Lung (tissue), 12 donors: ENCODE measurements around the gene SFN. TPM values are rescaled to one million over a fixed set of nuclear protein-coding genes. Genes with fewer than 3 reads are reported as not detected.
A peak's percentile ranks its signal among the peaks of the same experiment; 100 is the strongest.

Source experiments
- ATAC-seq: fragments of 200-7000 bp; cut with Tn5 transposase; one replicate; pipeline ENCODE4 v1.9.1; 2020; ENCODE audit warnings: moderate number of reproducible peaks; ENCODE audit not compliant: insufficient read depth, low FRiP score
- DNase-seq, 3 donors: peaks; one replicate each; pipeline ENCODE4 v3.0.0-alpha.2; 2013 to 2017
- H3K27ac ChIP-seq, 2 donors: one replicate each; pipeline ENCODE4 v1.5.1; 2013; ENCODE audit warnings: mild to moderate bottlenecking in 2 of 2, moderate library complexity in 2 of 2, control low read depth in 1 of 2, inconsistent platforms in 1 of 2, low read depth in 1 of 2, low read length in 1 of 2
- H3K27me3 ChIP-seq, 3 donors: one replicate each; pipeline ENCODE4 v1.5.1; 2013; ENCODE audit warnings: low read length in 2 of 3; ENCODE audit not compliant: control insufficient read depth in 3 of 3, insufficient read depth in 3 of 3
- H3K36me3 ChIP-seq, 4 donors: one replicate each; pipeline ENCODE4 v1.5.1; 2013; ENCODE audit warnings: low read length in 4 of 4, mild to moderate bottlenecking in 1 of 4, moderate library complexity in 1 of 4; ENCODE audit not compliant: control insufficient read depth in 4 of 4, insufficient read depth in 4 of 4
- H3K4me1 ChIP-seq, 5 donors: one replicate each; pipeline ENCODE4 v1.5.1; 2013; ENCODE audit warnings: low read length in 5 of 5, mild to moderate bottlenecking in 2 of 5, moderate library complexity in 1 of 5; ENCODE audit not compliant: control insufficient read depth in 5 of 5, insufficient read depth in 5 of 5
- H3K4me3 ChIP-seq: one replicate; pipeline ENCODE4 v1.5.1; 2013; ENCODE audit warnings: mild to moderate bottlenecking, control low read depth, moderate library complexity
- H3K9ac ChIP-seq, 2 donors: one replicate each; pipeline ENCODE4 v1.5.1; 2013; ENCODE audit warnings: low read length in 2 of 2, control low read depth in 1 of 2; ENCODE audit not compliant: insufficient read depth in 1 of 2
- H3K9me3 ChIP-seq, 4 donors: one replicate each; pipeline ENCODE4 v1.5.1; 2013; ENCODE audit warnings: low read length in 3 of 4, mild to moderate bottlenecking in 1 of 4, moderate library complexity in 1 of 4; ENCODE audit not compliant: control insufficient read depth in 4 of 4, insufficient read depth in 3 of 4
- CTCF ChIP-seq: IDR thresholded peaks from 2 replicates; pipeline ENCODE4 v1.5.1; 2012; ENCODE audit warnings: mild to moderate bottlenecking; ENCODE audit errors: control extremely low read depth, extremely low read depth
- WGBS, 2 donors: extraction: QIAGEN DNeasy Blood & Tissue Kit; methylation state at CpG; one replicate each; pipeline ENCODE4 v1.1.7; 2013; 5-methylcytosine and 5-hydroxymethylcytosine counted together
- polyA plus RNA-seq, 2 donors: library from polyadenylated mRNA; stranded (reverse); fragments of 200-250 nt; gene quantifications; one replicate each; pipeline ENCODE4 v1.2.1, GENCODE V29; 2013
- total RNA-seq, 2 donors: library from RNA; depleted of rRNA in 1 of 2; stranded (reverse); fragments of >200 nt in 1 of 2; gene quantifications; one replicate each; pipeline ENCODE4 v1.2.1, GENCODE V29; 2014 to 2021
- donor health status: control.
- donor health status: control.
- donor health status: Bipolar disorder and iron deficiency.
- donor health status: healthy.
- donor health status: DM: yes; HTN: yes; CAD: no.

Gene SFN
- total and polyA plus RNA-seq, 4 donors: 1.4 to 178 (median 109) TPM

- Histone ChIP-seq H3K4me1 (peaks cover 0 to 20% (median 13%) of the 10 kb centered on the region in 5 donors), H3K9me3 (no peaks in the 10 kb centered on the region), H3K9ac (peak within 1 kb of the TSS; percentile 61 to 92), H3K4me3 (peak within 1 kb of the TSS; percentile 75), H3K36me3 (peaks cover 0 to 2% (median 2%) of the 10 kb centered on the region in 4 donors), H3K27ac (peak within 1 kb of the TSS; percentile 49 to 89), H3K27me3 (no peaks in the 10 kb centered on the region)
- peak; percentile 94 for ATAC-seq
- peak; percentile 67 to 82 (median 78) for DNase-seq
- TF ChIP-seq CTCF: peak; percentile 18
- 0 to 1% methylated on average over 54 to 107 of the region's 107 CpGs for WGBS, 2 donors
Observed at GRCh38 chr1:26826261-26827105, 36.5 kb upstream of the SFN start, which contains the start of gene ZDHHC18. TSS of gene ZDHHC18 (plus strand) at chr1:26826688. CDS start at chr1:26826805, 117 bp downstream.

GRCh38 chr1:26827106-26827604 is 35.8 kb upstream of the SFN start:
- Histone ChIP-seq H3K27me3 (no peaks in the 10 kb centered on the region), H3K27ac (peak overlapping the region; percentile 49 to 66), H3K36me3 (peaks cover 0 to 8% (median 3%) of the 10 kb centered on the region in 4 donors), H3K4me1 (peaks cover 0 to 20% (median 13%) of the 10 kb centered on the region in 5 donors), H3K9ac (peak overlapping the region in 1 of 2 donors; percentile 68), H3K9me3 (no peaks in the 10 kb centered on the region), H3K4me3 (peak overlapping the region; percentile 75)
- TF ChIP-seq CTCF: no peak
- no peak for DNase-seq
- WGBS, 2 donors: 2 to 8% methylated on average over 8 to 17 of the region's 17 CpGs
- no peak for ATAC-seq

DNA sequence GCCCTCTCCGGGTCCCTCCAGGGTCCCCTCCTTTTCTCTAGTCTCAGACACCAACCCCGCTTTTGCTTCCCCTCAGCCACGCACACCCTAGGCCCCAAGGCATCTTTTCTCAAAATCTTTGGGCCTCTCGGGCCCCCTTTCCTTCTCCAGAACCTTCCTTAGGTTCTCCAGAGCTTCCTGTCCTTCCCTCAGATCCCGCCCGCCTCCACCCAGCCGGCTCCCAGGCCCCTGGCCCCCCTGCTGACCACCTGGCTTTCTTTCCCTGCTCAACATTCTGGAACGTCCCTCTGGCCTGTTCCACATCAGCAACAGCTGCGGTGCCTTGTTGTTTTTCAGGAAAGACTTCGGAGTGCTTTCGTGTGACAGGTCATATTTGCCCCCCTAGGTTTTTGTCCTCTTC is 35.3 kb upstream of the SFN start:
- no peak for TF ChIP-seq CTCF
- H3K27ac ChIP-seq: peak overlapping the region in 1 of 2 donors; percentile 7
- peaks cover 0 to 20% (median 13%) of the 10 kb centered on the region in 5 donors for H3K4me1 ChIP-seq
- ATAC-seq: no peak
- peak in 1 of 3 donors; percentile 27 for DNase-seq
- H3K9ac ChIP-seq: peak overlapping the region; percentile 16 to 68
- no peaks in the 10 kb centered on the region for H3K27me3 ChIP-seq
- H3K9me3 ChIP-seq: no peaks in the 10 kb centered on the region
- peaks cover 0 to 9% (median 7%) of the 10 kb centered on the region in 4 donors for H3K36me3 ChIP-seq
- peak overlapping the region; percentile 6 for H3K4me3 ChIP-seq
- 42 to 56% methylated on average over 11 of the region's 11 CpGs for WGBS, 2 donors
